Mesenchymal stem cell (in vitro differentiated cells and primary cell): Measurements from ENCODE around the gene CHST3.

Source experiments
- DNase-seq: peaks from one replicate; pipeline ENCODE4 v3.0.0-alpha.2; 2013
- H2AFZ ChIP-seq: one replicate; pipeline ENCODE4 v1.6.1; 2013; ENCODE audit warnings: low read depth, mild to moderate bottlenecking, control low read depth, inconsistent platforms, low read length, moderate library complexity
- H2AK5ac ChIP-seq: 2 replicates; pipeline ENCODE4 v1.6.1; 2013; ENCODE audit warnings: low read length, moderate library complexity, mild to moderate bottlenecking, inconsistent platforms; ENCODE audit not compliant: severe bottlenecking
- H2BK120ac ChIP-seq: one replicate; pipeline ENCODE4 v1.6.1; 2013; ENCODE audit warnings: low read depth, mild to moderate bottlenecking, inconsistent platforms, low read length, moderate library complexity
- H2BK12ac ChIP-seq, 2 experiments: one replicate each; pipeline ENCODE4 v1.6.1; 2013; ENCODE audit warnings: inconsistent platforms in 2 of 2, low read length in 2 of 2, mild to moderate bottlenecking in 2 of 2, moderate library complexity in 2 of 2, control low read depth in 1 of 2
- H2BK15ac ChIP-seq: one replicate; pipeline ENCODE4 v1.6.1; 2013; ENCODE audit warnings: mild to moderate bottlenecking, low read depth, inconsistent platforms; ENCODE audit not compliant: poor library complexity, severe bottlenecking
- H2BK5ac ChIP-seq: 2 replicates; pipeline ENCODE4 v1.6.1; 2013; ENCODE audit warnings: low read depth, mild to moderate bottlenecking, low read length, control low read depth, inconsistent platforms; ENCODE audit not compliant: poor library complexity, severe bottlenecking
- H3K14ac ChIP-seq, 2 experiments: one replicate each; pipeline ENCODE4 v1.6.1; 2013; ENCODE audit warnings: inconsistent platforms in 2 of 2, low read length in 2 of 2, control low read depth in 1 of 2, mild to moderate bottlenecking in 1 of 2, moderate library complexity in 1 of 2
- H3K18ac ChIP-seq, 2 experiments: one replicate each; pipeline ENCODE4 v1.6.1; 2013; ENCODE audit warnings: inconsistent platforms in 2 of 2, low read length in 2 of 2, control low read depth in 1 of 2, low read depth in 1 of 2, mild to moderate bottlenecking in 1 of 2
- H3K23ac ChIP-seq, 2 experiments: one replicate each; pipeline ENCODE4 v1.6.1; 2013; ENCODE audit warnings: inconsistent platforms in 2 of 2, low read length in 2 of 2, mild to moderate bottlenecking in 2 of 2, moderate library complexity in 2 of 2, control low read depth in 1 of 2
- H3K27ac ChIP-seq: 2 replicates; pipeline ENCODE4 v1.5.1; 2013; ENCODE audit warnings: mild to moderate bottlenecking, moderate library complexity, low read length, control low read depth, inconsistent platforms; ENCODE audit not compliant: poor library complexity, severe bottlenecking
- H3K27me3 ChIP-seq, 2 experiments: 2 replicates each; pipeline versions ENCODE4 v1.6.1 to v1.7.0; 2013; ENCODE audit warnings: low read length in 2 of 2, mild to moderate bottlenecking in 2 of 2, moderate library complexity in 2 of 2, control low read depth in 1 of 2, inconsistent platforms in 1 of 2; ENCODE audit not compliant: control insufficient read depth in 1 of 2, insufficient read depth in 1 of 2
- H3K36me3 ChIP-seq, 2 experiments: 2 replicates each; pipeline versions ENCODE4 v1.6.1 to v1.7.0; 2013; ENCODE audit warnings: low read length in 2 of 2, control low read depth in 1 of 2, inconsistent platforms in 1 of 2, low read depth in 1 of 2, mild to moderate bottlenecking in 1 of 2; ENCODE audit not compliant: insufficient read depth in 2 of 2, control insufficient read depth in 1 of 2
- H3K4ac ChIP-seq, 2 experiments: one replicate each; pipeline ENCODE4 v1.6.1; 2013; ENCODE audit warnings: inconsistent platforms in 2 of 2, low read length in 2 of 2, mild to moderate bottlenecking in 2 of 2, moderate library complexity in 2 of 2, control low read depth in 1 of 2, low read depth in 1 of 2
- H3K4me1 ChIP-seq: 2 replicates; pipeline ENCODE4 v1.6.1; 2013; ENCODE audit warnings: low read depth, low read length, control low read depth; ENCODE audit not compliant: control insufficient read depth, insufficient read depth
- H3K4me2 ChIP-seq: 2 replicates; pipeline ENCODE4 v1.6.1; 2013; ENCODE audit warnings: low read length, mild to moderate bottlenecking, inconsistent platforms; ENCODE audit not compliant: poor library complexity, severe bottlenecking
- H3K4me3 ChIP-seq, 2 experiments: 2 replicates each; pipeline versions ENCODE4 v1.5.1 to v1.7.0; 2013; ENCODE audit warnings: low read length in 2 of 2, mild to moderate bottlenecking in 2 of 2, control low read depth in 1 of 2, low read depth in 1 of 2; ENCODE audit not compliant: insufficient read depth in 1 of 2
- H3K79me1 ChIP-seq: replicated peaks from 2 replicates; pipeline ENCODE4 v1.6.1; 2013; ENCODE audit warnings: mild to moderate bottlenecking, control low read depth, low read length, inconsistent platforms; ENCODE audit not compliant: poor library complexity, severe bottlenecking
- H3K9ac ChIP-seq: 2 replicates; pipeline ENCODE4 v1.7.0; 2013; ENCODE audit warnings: mild to moderate bottlenecking, low read length, moderate library complexity
- H3K9me3 ChIP-seq: 2 replicates; pipeline ENCODE4 v1.7.0; 2013; ENCODE audit warnings: mild to moderate bottlenecking, low read length; ENCODE audit not compliant: control insufficient read depth
- H4K8ac ChIP-seq: one replicate; pipeline ENCODE4 v1.6.1; 2013; ENCODE audit warnings: inconsistent platforms, mild to moderate bottlenecking, low read length, moderate library complexity
- H4K91ac ChIP-seq: one replicate; pipeline ENCODE4 v1.6.1; 2013; ENCODE audit warnings: mild to moderate bottlenecking, low read length, inconsistent platforms
- WGBS: methylation state at CpG from one replicate; pipeline ENCODE4 v1.1.7; 2013; ENCODE audit warnings: mixed read lengths; 5-methylcytosine and 5-hydroxymethylcytosine counted together

The CHST3 gene

GRCh38 chr10:72038458-72039001 lies 74.3 kb downstream of the CHST3 start:
- Histone ChIP-seq H3K9me3 (no peaks in the 10 kb centered on the region), H3K4me3 (no peak overlapping the region), H4K91ac (no peak overlapping the region), H2AFZ (no peak overlapping the region), H3K4me1 (peaks cover 15% of the 10 kb centered on the region), H2BK5ac (no peak overlapping the region), H2BK120ac (no peak overlapping the region), H3K18ac (peak overlapping the region in 1 of 2 experiments; percentile 28), H3K14ac (no peak overlapping the region), H3K23ac (no peak overlapping the region), H3K79me1 (no peaks in the 10 kb centered on the region), H4K8ac (no peak overlapping the region), H3K27ac (no peak overlapping the region), H3K36me3 (no peaks in the 10 kb centered on the region), H3K4me2 (no peak overlapping the region), H2AK5ac (no peak overlapping the region), H3K4ac (no peak overlapping the region), H2BK12ac (peak overlapping the region in 1 of 2 experiments; percentile 15), H2BK15ac (no peak overlapping the region), H3K9ac (no peak overlapping the region), H3K27me3 (peaks cover 0 to 5% of the 10 kb centered on the region in 2 experiments)
- peak; percentile 51 for DNase-seq
- 60% methylated on average over 13 of the region's 13 CpGs for WGBS

DNA sequence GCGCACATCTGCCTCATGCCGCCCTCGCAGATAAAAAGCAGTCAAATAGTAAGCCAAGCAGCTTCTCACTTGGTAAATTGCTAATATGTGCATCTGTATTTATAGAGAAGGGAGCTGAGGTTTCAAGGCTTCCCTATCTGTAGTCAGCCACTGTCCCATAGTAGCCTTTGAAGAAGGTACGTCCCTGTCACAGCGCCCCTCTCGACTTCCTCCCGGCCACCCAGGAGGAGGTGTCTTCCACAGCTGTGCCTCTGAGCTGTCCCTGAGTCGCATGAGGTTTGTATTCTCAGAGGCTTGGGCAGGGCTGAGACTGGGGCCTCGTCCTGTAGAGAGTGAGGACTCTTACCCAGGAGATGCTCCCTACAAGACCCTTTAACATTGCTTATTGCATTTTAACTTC lies 75.2 kb downstream of the CHST3 start:
- peak overlapping the region in 1 of 2 experiments; percentile 6 for H3K18ac ChIP-seq
- no peak overlapping the region for H2BK5ac ChIP-seq
- no peak overlapping the region for H3K27ac ChIP-seq
- no peak overlapping the region for H2AK5ac ChIP-seq
- 77% methylated on average over 9 of the region's 9 CpGs for WGBS
- H4K91ac ChIP-seq, result no peak overlapping the region
- no peak overlapping the region for H2BK15ac ChIP-seq
- H3K27me3 ChIP-seq, result peaks cover 0 to 5% of the 10 kb centered on the region in 2 experiments
- no peak overlapping the region for H4K8ac ChIP-seq
- peak overlapping the region in 1 of 2 experiments; percentile 29 for H2BK12ac ChIP-seq
- no peaks in the 10 kb centered on the region for H3K79me1 ChIP-seq
- no peak overlapping the region for H3K4me2 ChIP-seq
- H3K9me3 ChIP-seq, result no peaks in the 10 kb centered on the region
- H3K9ac ChIP-seq, result peak overlapping the region; percentile 32
- no peak overlapping the region for H3K4me3 ChIP-seq
- H3K14ac ChIP-seq, result no peak overlapping the region
- DNase-seq, result no peak
- H3K36me3 ChIP-seq, result no peaks in the 10 kb centered on the region
- H3K4ac ChIP-seq, result no peak overlapping the region
- H2BK120ac ChIP-seq, result no peak overlapping the region
- no peak overlapping the region for H3K23ac ChIP-seq
- H3K4me1 ChIP-seq, result peaks cover 16% of the 10 kb centered on the region
- H2AFZ ChIP-seq, result no peak overlapping the region

DNA sequence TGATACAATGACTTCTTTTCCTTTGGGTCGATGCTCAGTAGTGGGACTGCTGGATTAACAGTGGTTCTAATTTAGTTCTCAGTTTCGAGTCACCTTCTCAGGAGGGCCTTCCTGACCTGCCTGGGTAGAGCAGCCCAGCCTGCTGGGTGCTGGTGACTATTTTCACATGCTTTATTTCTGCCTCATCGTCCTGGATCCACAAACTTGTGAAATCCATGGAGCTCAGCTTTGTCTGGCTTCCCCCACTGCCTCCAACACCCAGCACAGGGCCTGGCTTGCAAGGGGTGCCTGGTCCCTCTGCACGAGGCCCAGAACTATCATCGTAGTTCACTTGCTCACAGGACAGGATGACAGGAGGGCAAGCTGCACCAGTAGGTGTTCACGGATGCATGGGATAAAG lies 77.3 kb downstream of the CHST3 start:
- H3K4me2 ChIP-seq, result no peak overlapping the region
- H4K91ac ChIP-seq, result peak overlapping the region; percentile 43
- WGBS, result 87% methylated on average over 6 of the region's 6 CpGs
- peak overlapping the region in 1 of 2 experiments; percentile 15 for H3K4ac ChIP-seq
- H3K27me3 ChIP-seq, result peaks cover 0 to 5% of the 10 kb centered on the region in 2 experiments
- no peak overlapping the region for H2BK15ac ChIP-seq
- peaks cover 10% of the 10 kb centered on the region for H3K4me1 ChIP-seq
- no peak overlapping the region for H2AFZ ChIP-seq
- H4K8ac ChIP-seq, result no peak overlapping the region
- peak overlapping the region in 1 of 2 experiments; percentile 34 for H3K23ac ChIP-seq
- H3K14ac ChIP-seq, result no peak overlapping the region
- no peak overlapping the region for H2BK5ac ChIP-seq
- H3K4me3 ChIP-seq, result no peak overlapping the region
- H3K18ac ChIP-seq, result peak overlapping the region in 1 of 2 experiments; percentile 61
- H3K79me1 ChIP-seq, result no peaks in the 10 kb centered on the region
- no peak overlapping the region for H3K27ac ChIP-seq
- peaks cover 2% of the 10 kb centered on the region for H3K9me3 ChIP-seq
- H2BK12ac ChIP-seq, result peak overlapping the region in 1 of 2 experiments; percentile 21
- H2BK120ac ChIP-seq, result no peak overlapping the region
- no peaks in the 10 kb centered on the region for H3K36me3 ChIP-seq
- H2AK5ac ChIP-seq, result no peak overlapping the region
- DNase-seq, result no peak
- H3K9ac ChIP-seq, result no peak overlapping the region

GRCh38 chr10:72043016-72043834 lies 79.0 kb downstream of the CHST3 start:
- no peak overlapping the region for H3K9ac ChIP-seq
- H2BK120ac ChIP-seq, result no peak overlapping the region
- H3K27ac ChIP-seq, result no peak overlapping the region
- DNase-seq, result no peak
- no peak overlapping the region for H3K4ac ChIP-seq
- H3K9me3 ChIP-seq, result peaks cover 6% of the 10 kb centered on the region
- no peaks in the 10 kb centered on the region for H3K79me1 ChIP-seq
- no peak overlapping the region for H3K4me2 ChIP-seq
- peak overlapping the region in 1 of 2 experiments; percentile 32 for H2BK12ac ChIP-seq
- no peak overlapping the region for H2AK5ac ChIP-seq
- no peaks in the 10 kb centered on the region for H3K36me3 ChIP-seq
- peaks cover 0 to 5% of the 10 kb centered on the region in 2 experiments for H3K27me3 ChIP-seq
- H2BK15ac ChIP-seq, result no peak overlapping the region
- H2BK5ac ChIP-seq, result no peak overlapping the region
- H4K8ac ChIP-seq, result no peak overlapping the region
- H3K14ac ChIP-seq, result no peak overlapping the region
- peaks cover 10% of the 10 kb centered on the region for H3K4me1 ChIP-seq
- H3K18ac ChIP-seq, result peak overlapping the region in 1 of 2 experiments; percentile 21
- H2AFZ ChIP-seq, result no peak overlapping the region
- H3K4me3 ChIP-seq, result no peak overlapping the region
- peak overlapping the region in 1 of 2 experiments; percentile 74 for H3K23ac ChIP-seq
- no peak overlapping the region for H4K91ac ChIP-seq
- whole genome bisulfite sequencing, result 87% methylated on average over 10 of the region's 10 CpGs
